Nucleus accumbens (tissue), 56 donors: ENCODE data around the gene LGALS7.
"Not testable (repeated sequence)": the region's sequence is repeated elsewhere in the genome, so short reads cannot be mapped to it uniquely, and the experiment has no call there.

Experiments
- DNase-seq, 56 donors: peaks; one replicate each; lab custom pipeline; 2025; lab: John Stamatoyannopoulos, UW

Gene LGALS7

GRCh38 chr19:38773469-38774177 lies at the start of gene LGALS7:
LGALS7 (minus strand) TSS chr19:38773517; CDS start chr19:38773492, 25 bp downstream.
- DNase-seq = no peak

GRCh38 chr19:38821230-38821825 lies 48.0 kb upstream of the LGALS7 start:
- DNase-seq = not testable (repeated sequence)

- no peak for DNase-seq
These were observed 46.1 kb upstream of the LGALS7 start for GRCh38 chr19:38819231-38819920.

GRCh38 chr19:38817081-38817480 lies 43.8 kb upstream of the LGALS7 start:
- no peak for DNase-seq

- DNase-seq = no peak
These were observed 42.9 kb upstream of the LGALS7 start for GRCh38 chr19:38816131-38816750.

- DNase-seq = no peak
These were observed 42.0 kb upstream of the LGALS7 start for GRCh38 chr19:38815059-38816001.

GRCh38 chr19:38813932-38814331 lies 40.6 kb upstream of the LGALS7 start:
- DNase-seq = not testable (repeated sequence)

- DNase-seq = no peak
These were observed 40.0 kb upstream of the LGALS7 start for GRCh38 chr19:38813323-38813722.

GRCh38 chr19:38812841-38813320 lies 39.6 kb upstream of the LGALS7 start, which contains the start of gene LGALS4:
LGALS4 (minus strand) TSS chr19:38812945; CDS start chr19:38812886, 59 bp downstream.
- no peak for DNase-seq

- no peak for DNase-seq
These were observed 38.9 kb upstream of the LGALS7 start for GRCh38 chr19:38812009-38812840.

- no peak for DNase-seq
These were observed 36.4 kb upstream of the LGALS7 start for GRCh38 chr19:38809592-38810252.

- no peak for DNase-seq
These were observed 35.4 kb upstream of the LGALS7 start for GRCh38 chr19:38808741-38809140.

- DNase-seq = not testable (repeated sequence)
These were observed 34.2 kb upstream of the LGALS7 start for GRCh38 chr19:38807374-38808098.

GRCh38 chr19:38806371-38806770 lies 33.1 kb upstream of the LGALS7 start:
- no peak for DNase-seq

- no peak for DNase-seq
These were observed 31.9 kb upstream of the LGALS7 start for GRCh38 chr19:38805180-38805579.

GRCh38 chr19:38803543-38803942 lies 30.2 kb upstream of the LGALS7 start:
- no peak for DNase-seq

GRCh38 chr19:38801359-38802095 lies 28.2 kb upstream of the LGALS7 start:
- DNase-seq = no peak
